ENCODE measurements around the gene MOSMO.

MOSMO gene

GRCh38 chr16:22050963-22051362 is 43.1 kb downstream of the MOSMO start:
- Histone ChIP-seq H3K9ac (ENCODE audit: low read length) (no peak overlapping the region), H3K4me3 (ENCODE audit: low read length) (no peak overlapping the region), H3K27me3 (replicated peaks; ENCODE audit: control insufficient read depth, insufficient read depth, low read length) (no peaks in the 10 kb centered on the region), H3K4me1 (ENCODE audit: control insufficient read depth, insufficient read depth, low read length) (no peaks in the 10 kb centered on the region), H3K36me3 (ENCODE audit: control insufficient read depth, insufficient read depth, low read length, severe bottlenecking) (peaks cover 7% of the 10 kb centered on the region), H3K9me3 (ENCODE audit: control insufficient read depth, low read length) (no peaks in the 10 kb centered on the region)
- DNase-seq (ENCODE audit: low read depth), result no peak

GRCh38 chr16:22052980-22053379 is 45.1 kb downstream of the MOSMO start:
- no peak overlapping the region for H3K9ac ChIP-seq (ENCODE audit: low read length)
- H3K36me3 ChIP-seq (ENCODE audit: control insufficient read depth, insufficient read depth, low read length, severe bottlenecking), result peaks cover 10% of the 10 kb centered on the region
- H3K4me1 ChIP-seq (ENCODE audit: control insufficient read depth, insufficient read depth, low read length), result no peaks in the 10 kb centered on the region
- H3K27me3 ChIP-seq (replicated peaks; ENCODE audit: control insufficient read depth, insufficient read depth, low read length), result no peaks in the 10 kb centered on the region
- no peaks in the 10 kb centered on the region for H3K9me3 ChIP-seq (ENCODE audit: control insufficient read depth, low read length)
- H3K4me3 ChIP-seq (ENCODE audit: low read length), result no peak overlapping the region
- no peak for DNase-seq (ENCODE audit: low read depth)

GRCh38 chr16:22053921-22054341 is 46.0 kb downstream of the MOSMO start:
- H3K4me3 ChIP-seq (ENCODE audit: low read length), result no peak overlapping the region
- no peak overlapping the region for H3K9ac ChIP-seq (ENCODE audit: low read length)
- no peaks in the 10 kb centered on the region for H3K4me1 ChIP-seq (ENCODE audit: control insufficient read depth, insufficient read depth, low read length)
- no peak for DNase-seq (ENCODE audit: low read depth)
- no peaks in the 10 kb centered on the region for H3K9me3 ChIP-seq (ENCODE audit: control insufficient read depth, low read length)
- peaks cover 10% of the 10 kb centered on the region for H3K36me3 ChIP-seq (ENCODE audit: control insufficient read depth, insufficient read depth, low read length, severe bottlenecking)
- H3K27me3 ChIP-seq (replicated peaks; ENCODE audit: control insufficient read depth, insufficient read depth, low read length), result no peaks in the 10 kb centered on the region

GRCh38 chr16:22054847-22055590 is 47.1 kb downstream of the MOSMO start:
- no peaks in the 10 kb centered on the region for H3K27me3 ChIP-seq (replicated peaks; ENCODE audit: control insufficient read depth, insufficient read depth, low read length)
- H3K4me3 ChIP-seq (ENCODE audit: low read length), result no peak overlapping the region
- DNase-seq (ENCODE audit: low read depth), result no peak
- no peaks in the 10 kb centered on the region for H3K4me1 ChIP-seq (ENCODE audit: control insufficient read depth, insufficient read depth, low read length)
- H3K36me3 ChIP-seq (ENCODE audit: control insufficient read depth, insufficient read depth, low read length, severe bottlenecking), result peaks cover 10% of the 10 kb centered on the region
- no peaks in the 10 kb centered on the region for H3K9me3 ChIP-seq (ENCODE audit: control insufficient read depth, low read length)
- no peak overlapping the region for H3K9ac ChIP-seq (ENCODE audit: low read length)

- H3K4me1 ChIP-seq (ENCODE audit: control insufficient read depth, insufficient read depth, low read length), result no peaks in the 10 kb centered on the region
- no peaks in the 10 kb centered on the region for H3K27me3 ChIP-seq (replicated peaks; ENCODE audit: control insufficient read depth, insufficient read depth, low read length)
- no peak for DNase-seq (ENCODE audit: low read depth)
- H3K9me3 ChIP-seq (ENCODE audit: control insufficient read depth, low read length), result no peaks in the 10 kb centered on the region
- H3K36me3 ChIP-seq (ENCODE audit: control insufficient read depth, insufficient read depth, low read length, severe bottlenecking), result peaks cover 10% of the 10 kb centered on the region
- H3K9ac ChIP-seq (ENCODE audit: low read length), result no peak overlapping the region
- H3K4me3 ChIP-seq (ENCODE audit: low read length), result no peak overlapping the region
Measured at GRCh38 chr16:22055881-22056280, 48.0 kb downstream of the MOSMO start.

- no peak overlapping the region for H3K9ac ChIP-seq (ENCODE audit: low read length)
- no peak for DNase-seq (ENCODE audit: low read depth)
- peaks cover 4% of the 10 kb centered on the region for H3K36me3 ChIP-seq (ENCODE audit: control insufficient read depth, insufficient read depth, low read length, severe bottlenecking)
- no peaks in the 10 kb centered on the region for H3K9me3 ChIP-seq (ENCODE audit: control insufficient read depth, low read length)
- no peaks in the 10 kb centered on the region for H3K27me3 ChIP-seq (replicated peaks; ENCODE audit: control insufficient read depth, insufficient read depth, low read length)
- peaks cover 12% of the 10 kb centered on the region for H3K4me1 ChIP-seq (ENCODE audit: control insufficient read depth, insufficient read depth, low read length)
- H3K4me3 ChIP-seq (ENCODE audit: low read length), result no peak overlapping the region
Measured at GRCh38 chr16:22063888-22064467, 56.1 kb downstream of the MOSMO start.

- DNase-seq (ENCODE audit: low read depth), result no peak
- Histone ChIP-seq H3K9me3 (ENCODE audit: control insufficient read depth, low read length) (no peaks in the 10 kb centered on the region), H3K36me3 (ENCODE audit: control insufficient read depth, insufficient read depth, low read length, severe bottlenecking) (peaks cover 4% of the 10 kb centered on the region), H3K9ac (ENCODE audit: low read length) (no peak overlapping the region), H3K4me3 (ENCODE audit: low read length) (no peak overlapping the region), H3K4me1 (ENCODE audit: control insufficient read depth, insufficient read depth, low read length) (peaks cover 19% of the 10 kb centered on the region), H3K27me3 (replicated peaks; ENCODE audit: control insufficient read depth, insufficient read depth, low read length) (no peaks in the 10 kb centered on the region)
Measured at GRCh38 chr16:22065252-22065651, 57.3 kb downstream of the MOSMO start.

GRCh38 chr16:22070361-22071330 is 62.7 kb downstream of the MOSMO start:
- Histone ChIP-seq H3K27me3 (replicated peaks; ENCODE audit: control insufficient read depth, insufficient read depth, low read length) (no peaks in the 10 kb centered on the region), H3K9me3 (ENCODE audit: control insufficient read depth, low read length) (no peaks in the 10 kb centered on the region), H3K4me3 (ENCODE audit: low read length) (peak overlapping the region; percentile 74), H3K4me1 (ENCODE audit: control insufficient read depth, insufficient read depth, low read length) (peaks cover 23% of the 10 kb centered on the region), H3K9ac (ENCODE audit: low read length) (peak overlapping the region; percentile 2), H3K36me3 (ENCODE audit: control insufficient read depth, insufficient read depth, low read length, severe bottlenecking) (peaks cover 4% of the 10 kb centered on the region)
- no peak for DNase-seq (ENCODE audit: low read depth)

- peak overlapping the region; percentile 2 for H3K9ac ChIP-seq (ENCODE audit: low read length)
- no peak for DNase-seq (ENCODE audit: low read depth)
- peaks cover 2% of the 10 kb centered on the region for H3K36me3 ChIP-seq (ENCODE audit: control insufficient read depth, insufficient read depth, low read length, severe bottlenecking)
Measured at GRCh38 chr16:22071331-22071910, 63.5 kb downstream of the MOSMO start.

GRCh38 chr16:22073350-22073749 is 65.4 kb downstream of the MOSMO start:
- Histone ChIP-seq H3K9me3 (ENCODE audit: control insufficient read depth, low read length) (no peaks in the 10 kb centered on the region), H3K27me3 (replicated peaks; ENCODE audit: control insufficient read depth, insufficient read depth, low read length) (no peaks in the 10 kb centered on the region)

More at GRCh38 chr16:22071331-22071910, 63.5 kb downstream of the MOSMO start:
- Histone ChIP-seq H3K27me3 (replicated peaks; ENCODE audit: control insufficient read depth, insufficient read depth, low read length) (no peaks in the 10 kb centered on the region), H3K4me1 (ENCODE audit: control insufficient read depth, insufficient read depth, low read length) (peaks cover 21% of the 10 kb centered on the region), H3K4me3 (ENCODE audit: low read length) (peak overlapping the region; percentile 74), H3K9me3 (ENCODE audit: control insufficient read depth, low read length) (no peaks in the 10 kb centered on the region)

More at GRCh38 chr16:22073350-22073749, 65.4 kb downstream of the MOSMO start:
- DNase-seq (ENCODE audit: low read depth), result no peak
- Histone ChIP-seq H3K4me3 (ENCODE audit: low read length) (no peak overlapping the region), H3K9ac (ENCODE audit: low read length) (no peak overlapping the region), H3K36me3 (ENCODE audit: control insufficient read depth, insufficient read depth, low read length, severe bottlenecking) (no peaks in the 10 kb centered on the region), H3K4me1 (ENCODE audit: control insufficient read depth, insufficient read depth, low read length) (peaks cover 21% of the 10 kb centered on the region)

Data from adipocyte (in vitro differentiated cells).